ENCODE results near the gene RSBN1L. TPM values are rescaled to one million over a fixed set of nuclear protein-coding genes. Genes with fewer than 3 reads are reported as not detected.
"Not testable (repeated sequence)": the region's sequence is repeated elsewhere in the genome, so short reads cannot be mapped to it uniquely, and the experiment has no call there.

RSBN1L gene
- total RNA-seq, 1 donor from 2014 or later, result 28.8 TPM

DNA sequence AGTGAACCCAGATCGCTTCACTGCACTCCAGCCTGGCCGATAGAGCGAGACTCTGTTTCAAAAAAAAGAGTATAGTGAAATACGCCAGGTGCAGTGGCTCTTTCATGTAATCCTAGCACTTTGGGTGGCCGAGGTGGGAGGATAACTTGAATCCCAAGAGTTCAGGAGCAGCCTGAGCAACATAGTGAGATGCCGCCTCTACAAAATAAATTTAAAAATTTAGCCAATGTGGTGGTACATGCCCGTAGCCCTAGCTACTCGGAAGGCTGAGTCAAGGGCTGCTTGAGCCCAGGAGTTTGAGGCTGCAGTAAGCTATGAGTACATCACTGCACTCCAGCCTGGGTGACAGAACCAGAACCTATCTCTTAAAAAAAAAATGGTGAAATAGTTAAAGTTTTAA is 74.1 kb downstream of the RSBN1L start:
- Mint-ChIP-seq H3K27me3 (ENCODE audit: low read depth) (no peaks in the 10 kb centered on the region), H3K36me3 (ENCODE audit: low read depth) (peaks cover 38% of the 10 kb centered on the region), H3K9me3 (no peaks in the 10 kb centered on the region), H3K4me3 (ENCODE audit: low read depth) (no peak overlapping the region), H3K27ac (no peak overlapping the region), H3K4me1 (ENCODE audit: low read depth) (peaks cover 1% of the 10 kb centered on the region)
- DNase-seq (ENCODE audit: low spot score), result no peak
- intact Hi-C loops (cut with micrococcal nuclease), result no loop called here

DNA sequence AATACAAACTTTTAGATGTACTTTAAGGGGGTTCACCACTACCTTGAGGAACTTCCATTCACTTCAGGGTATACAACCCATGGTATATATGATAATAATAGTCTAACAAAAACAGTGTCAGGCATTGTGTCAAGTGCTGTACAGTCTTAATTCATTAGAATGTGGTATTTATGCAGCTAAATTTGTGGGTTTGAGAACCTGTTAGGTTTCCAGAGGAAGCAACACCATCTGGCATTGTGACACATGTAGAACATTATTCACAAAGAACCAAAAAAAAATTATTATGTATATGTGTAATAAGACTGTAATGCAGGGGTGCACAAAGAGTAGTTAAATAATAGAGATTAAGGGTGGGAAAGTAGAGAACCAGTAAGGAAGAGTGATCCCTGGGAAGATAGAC is 75.6 kb downstream of the RSBN1L start:
- H3K9me3 Mint-ChIP-seq, result no peaks in the 10 kb centered on the region
- intact Hi-C loops (cut with micrococcal nuclease), result no loop called here

DNA sequence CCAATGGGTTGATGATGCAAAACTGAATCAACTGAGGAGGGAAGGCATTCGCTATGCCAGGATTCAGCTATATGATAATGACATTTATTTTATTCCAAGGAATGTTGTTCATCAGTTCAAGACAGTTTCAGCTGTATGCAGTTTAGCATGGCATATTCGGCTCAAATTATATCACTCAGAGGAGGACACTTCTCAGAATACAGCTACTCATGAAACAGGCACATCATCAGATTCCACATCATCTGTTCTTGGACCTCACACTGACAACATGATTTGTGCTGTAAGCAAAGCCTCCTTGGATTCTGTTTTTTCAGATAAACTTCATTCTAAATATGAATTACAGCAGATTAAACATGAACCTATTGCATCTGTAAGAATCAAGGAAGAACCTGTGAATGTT is 82.3 kb downstream of the RSBN1L start:
- DNase-seq (ENCODE audit: low spot score), result no peak
- no peak overlapping the region for H3K27ac Mint-ChIP-seq
- no peak overlapping the region for H3K4me3 Mint-ChIP-seq (ENCODE audit: low read depth)
- peaks cover 62% of the 10 kb centered on the region for H3K36me3 Mint-ChIP-seq (ENCODE audit: low read depth)
- H3K4me1 Mint-ChIP-seq (ENCODE audit: low read depth), result peaks cover 8% of the 10 kb centered on the region
- intact Hi-C loops (cut with micrococcal nuclease), result no loop called here
- no peaks in the 10 kb centered on the region for H3K27me3 Mint-ChIP-seq (ENCODE audit: low read depth)
- H3K9me3 Mint-ChIP-seq, result no peaks in the 10 kb centered on the region

More for the DNA sequence above, 75.6 kb downstream of the RSBN1L start:
- H3K4me1 Mint-ChIP-seq (ENCODE audit: low read depth), result no peaks in the 10 kb centered on the region
- peaks cover 47% of the 10 kb centered on the region for H3K36me3 Mint-ChIP-seq (ENCODE audit: low read depth)
- H3K27ac Mint-ChIP-seq, result peak overlapping the region; percentile 21
- no peaks in the 10 kb centered on the region for H3K27me3 Mint-ChIP-seq (ENCODE audit: low read depth)
- no peak overlapping the region for H3K4me3 Mint-ChIP-seq (ENCODE audit: low read depth)
- DNase-seq (ENCODE audit: low spot score), result no peak

DNA sequence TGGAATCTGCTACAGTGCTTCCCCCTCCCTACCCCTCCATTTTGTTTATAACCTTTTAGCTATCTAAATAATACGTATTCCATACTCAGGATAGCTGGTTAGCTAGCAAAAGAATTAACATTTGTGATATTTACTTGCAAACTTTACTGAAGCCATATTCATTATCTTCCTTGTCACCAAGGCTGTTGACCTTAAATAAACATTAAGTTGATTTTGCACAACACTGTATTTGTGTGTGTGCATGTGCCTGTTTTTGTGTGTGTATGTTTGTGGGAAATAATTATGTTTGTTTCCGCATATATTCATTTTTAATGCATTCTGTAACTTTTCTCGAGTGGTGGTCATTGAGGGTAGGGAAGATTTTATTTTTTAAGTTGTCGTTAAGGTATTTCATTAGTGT is 86.1 kb downstream of the RSBN1L start:
- no peak overlapping the region for H3K27ac Mint-ChIP-seq
- peaks cover 9% of the 10 kb centered on the region for H3K4me1 Mint-ChIP-seq (ENCODE audit: low read depth)
- no peaks in the 10 kb centered on the region for H3K27me3 Mint-ChIP-seq (ENCODE audit: low read depth)
- intact Hi-C loops (cut with micrococcal nuclease), result no loop called here
- no peak overlapping the region for H3K4me3 Mint-ChIP-seq (ENCODE audit: low read depth)
- no peaks in the 10 kb centered on the region for H3K9me3 Mint-ChIP-seq
- no peak for DNase-seq (ENCODE audit: low spot score)
- peaks cover 56% of the 10 kb centered on the region for H3K36me3 Mint-ChIP-seq (ENCODE audit: low read depth)

DNA sequence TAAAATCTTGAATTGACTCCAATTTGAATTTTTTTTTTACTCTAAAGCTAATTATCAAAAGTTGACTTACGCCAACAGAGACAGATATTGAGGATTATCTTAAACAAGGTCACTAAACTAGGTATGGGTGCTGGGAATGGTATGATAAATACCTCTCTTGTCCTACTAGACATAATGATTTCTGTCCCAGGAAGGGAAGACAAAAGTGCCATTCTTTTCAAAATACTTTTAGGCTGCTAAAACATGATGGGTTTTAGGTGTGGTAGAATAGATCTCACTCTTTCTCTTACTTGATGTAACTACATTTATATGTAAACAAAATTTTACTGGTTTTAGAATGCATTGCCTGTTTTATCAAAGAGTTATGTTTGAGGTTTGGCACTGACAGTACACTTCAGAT is 86.9 kb downstream of the RSBN1L start:
- intact Hi-C loops (cut with micrococcal nuclease), result no loop called here
- no peak overlapping the region for H3K4me3 Mint-ChIP-seq (ENCODE audit: low read depth)

DNA sequence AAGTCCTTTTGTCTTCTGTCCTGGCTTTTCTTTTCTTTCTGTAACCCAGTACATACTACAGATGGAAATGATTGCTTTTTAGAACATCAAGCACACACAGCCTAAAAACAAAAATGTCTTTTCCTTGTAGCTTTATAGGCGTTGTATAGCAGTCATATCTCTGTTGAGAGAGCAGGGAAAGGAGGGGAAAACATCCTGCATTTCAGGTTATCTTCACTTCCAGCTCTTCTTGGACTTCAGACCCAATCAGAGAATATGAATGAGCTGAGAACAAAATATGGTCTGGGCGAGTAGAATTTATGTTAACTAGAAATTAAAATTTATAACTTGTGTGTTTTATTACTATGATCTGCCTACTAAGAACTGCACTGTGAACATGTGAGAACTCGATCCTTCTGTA is 87.3 kb downstream of the RSBN1L start:
- DNase-seq (ENCODE audit: low spot score), result no peak
- Mint-ChIP-seq H3K4me3 (ENCODE audit: low read depth) (no peak overlapping the region), H3K4me1 (ENCODE audit: low read depth) (peaks cover 10% of the 10 kb centered on the region), H3K27me3 (ENCODE audit: low read depth) (no peaks in the 10 kb centered on the region), H3K9me3 (no peaks in the 10 kb centered on the region), H3K36me3 (ENCODE audit: low read depth) (peaks cover 50% of the 10 kb centered on the region), H3K27ac (no peak overlapping the region)
- intact Hi-C loops (cut with micrococcal nuclease), result no loop called here

More for the DNA sequence above, 86.9 kb downstream of the RSBN1L start:
- H3K36me3 Mint-ChIP-seq (ENCODE audit: low read depth), result peaks cover 53% of the 10 kb centered on the region
- peaks cover 9% of the 10 kb centered on the region for H3K4me1 Mint-ChIP-seq (ENCODE audit: low read depth)
- H3K27me3 Mint-ChIP-seq (ENCODE audit: low read depth), result no peaks in the 10 kb centered on the region
- DNase-seq (ENCODE audit: low spot score), result no peak
- H3K27ac Mint-ChIP-seq, result no peak overlapping the region
- no peaks in the 10 kb centered on the region for H3K9me3 Mint-ChIP-seq

DNA sequence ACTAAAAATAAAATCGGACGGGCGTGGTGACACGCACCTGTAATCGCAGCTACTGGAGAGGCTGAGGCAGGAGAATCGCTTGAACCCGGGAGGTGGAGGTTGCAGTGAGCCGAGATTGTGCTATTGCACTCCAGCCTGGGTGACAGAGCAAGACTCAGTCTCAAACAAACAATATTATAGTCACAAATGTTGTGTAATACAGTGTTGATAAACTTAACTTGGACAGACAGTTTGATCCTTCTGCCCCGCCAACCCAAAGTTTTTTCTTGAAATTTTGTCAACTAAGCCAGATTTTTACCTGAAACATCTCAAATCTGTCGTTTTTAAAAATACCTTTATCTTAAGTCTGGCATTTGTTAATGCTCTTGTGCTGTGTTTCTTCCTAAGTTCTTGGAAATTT is 88.2 kb downstream of the RSBN1L start:
- H3K9me3 Mint-ChIP-seq; intact Hi-C loops (cut with micrococcal nuclease): not testable (repeated sequence)
- peaks cover 14% of the 10 kb centered on the region for H3K4me1 Mint-ChIP-seq (ENCODE audit: low read depth)

DNA sequence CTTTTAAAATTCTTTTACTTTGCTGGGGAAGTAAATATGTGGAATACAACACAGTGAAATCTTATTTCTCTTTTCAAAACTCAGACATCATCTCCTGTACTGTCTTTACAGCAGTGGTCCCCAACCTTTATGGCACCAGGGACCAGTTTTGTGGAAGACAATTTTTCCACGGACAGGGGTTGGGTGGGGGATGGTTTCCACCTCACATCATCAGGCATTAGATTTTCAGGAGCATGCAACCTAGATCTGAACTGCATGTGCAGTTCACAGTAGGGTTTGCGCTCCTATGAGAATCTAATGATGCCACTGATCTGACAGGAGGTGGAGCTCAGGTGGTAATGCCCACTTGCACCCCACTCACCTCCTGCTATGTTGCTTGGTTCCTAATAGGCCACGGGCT is 89.8 kb downstream of the RSBN1L start:
- no peaks in the 10 kb centered on the region for H3K9me3 Mint-ChIP-seq
- H3K27ac Mint-ChIP-seq, result no peak overlapping the region
- H3K4me3 Mint-ChIP-seq (ENCODE audit: low read depth), result no peak overlapping the region

More for the DNA sequence above, 88.2 kb downstream of the RSBN1L start:
- not testable (repeated sequence) for H3K27ac Mint-ChIP-seq; DNase-seq (ENCODE audit: low spot score); H3K4me3 Mint-ChIP-seq (ENCODE audit: low read depth); H3K27me3 Mint-ChIP-seq (ENCODE audit: low read depth)
- H3K36me3 Mint-ChIP-seq (ENCODE audit: low read depth), result peaks cover 49% of the 10 kb centered on the region

DNA sequence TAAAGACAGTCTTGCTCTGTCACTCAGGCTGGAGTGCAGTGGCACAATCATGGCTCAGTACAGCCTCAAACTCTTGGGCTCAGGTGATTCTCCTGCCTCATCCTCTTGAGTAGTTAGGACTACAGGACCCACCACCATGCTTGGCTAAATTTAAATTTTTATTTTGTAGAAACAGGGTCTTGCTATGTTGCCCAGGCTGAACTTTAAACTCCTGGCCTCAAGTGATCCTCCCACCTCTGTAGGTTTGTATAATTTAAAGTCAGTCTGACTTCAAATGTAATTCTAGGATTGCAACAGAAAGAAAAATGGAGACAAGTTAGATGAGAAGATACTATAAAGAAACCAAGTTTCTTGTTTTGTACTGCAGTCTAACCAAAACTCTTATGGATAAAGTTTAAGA is 90.5 kb downstream of the RSBN1L start:
- Mint-ChIP-seq H3K4me3 (ENCODE audit: low read depth) (no peak overlapping the region), H3K4me1 (ENCODE audit: low read depth) (peaks cover 8% of the 10 kb centered on the region), H3K27me3 (ENCODE audit: low read depth) (no peaks in the 10 kb centered on the region), H3K9me3 (no peaks in the 10 kb centered on the region), H3K27ac (no peak overlapping the region), H3K36me3 (ENCODE audit: low read depth) (peaks cover 35% of the 10 kb centered on the region)
- intact Hi-C loops (cut with micrococcal nuclease), result no loop called here
- DNase-seq (ENCODE audit: low spot score), result no peak

More for the DNA sequence above, 89.8 kb downstream of the RSBN1L start:
- DNase-seq (ENCODE audit: low spot score), result no peak
- Mint-ChIP-seq H3K4me1 (ENCODE audit: low read depth) (peaks cover 8% of the 10 kb centered on the region), H3K27me3 (ENCODE audit: low read depth) (no peaks in the 10 kb centered on the region), H3K36me3 (ENCODE audit: low read depth) (peaks cover 38% of the 10 kb centered on the region)
- intact Hi-C loops (cut with micrococcal nuclease), result no loop called here

DNA sequence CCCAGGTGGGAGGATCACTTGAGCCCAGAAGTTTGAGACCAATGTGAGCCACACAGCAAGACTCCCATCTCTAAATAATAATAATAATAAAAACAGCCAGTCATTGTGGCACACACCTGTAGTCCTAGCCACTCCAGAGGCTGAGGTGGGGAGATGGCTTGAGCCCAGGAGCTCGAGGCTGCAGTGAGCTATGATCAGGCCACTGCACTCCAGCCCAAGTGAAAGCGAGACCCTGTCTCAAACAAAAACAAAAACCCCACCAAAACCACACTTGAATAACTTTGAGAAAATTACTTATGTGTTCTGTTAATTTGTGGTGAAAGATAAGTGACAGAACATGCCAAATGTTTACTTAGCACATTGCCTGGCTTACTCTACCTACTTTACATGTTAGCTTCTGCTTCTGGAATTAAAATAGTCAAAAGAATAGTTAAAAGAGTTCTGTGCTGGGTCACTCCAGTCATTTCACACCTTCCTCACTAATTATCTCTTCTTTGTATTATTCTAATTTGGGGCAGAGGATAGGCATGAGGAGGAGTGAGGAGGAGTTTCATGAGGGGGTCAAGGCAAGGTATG is 92.2 kb downstream of the RSBN1L start:
- no peaks in the 10 kb centered on the region for H3K27me3 Mint-ChIP-seq (ENCODE audit: low read depth)
- no peak for DNase-seq (ENCODE audit: low spot score)
- no peak overlapping the region for H3K4me3 Mint-ChIP-seq (ENCODE audit: low read depth)
- H3K36me3 Mint-ChIP-seq (ENCODE audit: low read depth), result peaks cover 25% of the 10 kb centered on the region
- peaks cover 5% of the 10 kb centered on the region for H3K4me1 Mint-ChIP-seq (ENCODE audit: low read depth)
- no peaks in the 10 kb centered on the region for H3K9me3 Mint-ChIP-seq
- intact Hi-C loops (cut with micrococcal nuclease), result no loop called here
- no peak overlapping the region for H3K27ac Mint-ChIP-seq

DNA sequence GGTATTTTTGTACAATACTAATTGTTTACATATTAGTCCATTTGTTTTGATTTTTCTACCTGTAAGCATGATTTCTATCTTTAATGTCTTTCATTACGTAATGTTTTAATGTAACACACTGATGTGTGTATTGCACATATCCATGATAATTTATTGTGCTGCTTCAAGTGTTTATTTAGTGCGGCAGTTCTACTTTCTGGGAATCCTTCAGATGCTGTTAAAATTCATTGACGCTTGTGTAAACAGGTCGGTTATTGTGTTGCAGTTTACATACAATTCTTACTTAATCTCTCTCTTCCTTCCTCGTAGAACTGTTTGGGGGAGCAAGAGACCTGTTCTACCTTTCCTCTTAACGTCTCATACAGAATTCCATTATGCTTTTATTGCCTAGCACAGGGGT is 95.1 kb downstream of the RSBN1L start:
- intact Hi-C loops (cut with micrococcal nuclease), result loop anchor here (10.0 kb wide), 1 partner anchor 223 kb away; no protein-coding TSS in a partner anchor
- H3K27me3 Mint-ChIP-seq (ENCODE audit: low read depth), result no peaks in the 10 kb centered on the region
- DNase-seq (ENCODE audit: low spot score), result no peak

DNA sequence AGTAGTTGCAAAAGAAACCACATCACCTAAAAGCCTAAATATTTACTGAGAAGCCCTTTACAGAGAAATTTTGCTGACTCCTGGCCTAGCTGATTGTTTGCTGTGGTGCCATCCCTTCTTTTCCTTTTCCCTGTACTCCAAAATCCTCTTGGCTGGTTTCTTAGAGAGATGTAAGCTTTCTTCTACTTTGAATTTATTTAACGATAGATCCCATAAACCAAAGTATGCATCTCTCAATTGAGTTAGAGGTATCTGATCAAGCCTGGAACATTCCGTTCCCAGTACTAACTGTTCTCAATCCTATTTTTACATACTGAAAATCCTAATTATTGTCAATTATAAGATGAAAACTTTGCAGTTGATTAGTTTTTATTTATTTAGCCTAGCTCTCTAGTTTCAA is 95.7 kb downstream of the RSBN1L start:
- Mint-ChIP-seq H3K9me3 (no peaks in the 10 kb centered on the region), H3K36me3 (ENCODE audit: low read depth) (peaks cover 23% of the 10 kb centered on the region), H3K4me1 (ENCODE audit: low read depth) (peaks cover 25% of the 10 kb centered on the region), H3K27me3 (ENCODE audit: low read depth) (no peaks in the 10 kb centered on the region), H3K4me3 (ENCODE audit: low read depth) (no peak overlapping the region), H3K27ac (no peak overlapping the region)
- no peak for DNase-seq (ENCODE audit: low spot score)
- intact Hi-C loops (cut with micrococcal nuclease), result loop anchor here (10.0 kb wide), 1 partner anchor 223 kb away; no protein-coding TSS in a partner anchor

More for the DNA sequence above, 95.1 kb downstream of the RSBN1L start:
- Mint-ChIP-seq H3K4me3 (ENCODE audit: low read depth) (no peak overlapping the region), H3K9me3 (no peaks in the 10 kb centered on the region), H3K36me3 (ENCODE audit: low read depth) (peaks cover 20% of the 10 kb centered on the region), H3K4me1 (ENCODE audit: low read depth) (peaks cover 19% of the 10 kb centered on the region), H3K27ac (no peak overlapping the region)

DNA sequence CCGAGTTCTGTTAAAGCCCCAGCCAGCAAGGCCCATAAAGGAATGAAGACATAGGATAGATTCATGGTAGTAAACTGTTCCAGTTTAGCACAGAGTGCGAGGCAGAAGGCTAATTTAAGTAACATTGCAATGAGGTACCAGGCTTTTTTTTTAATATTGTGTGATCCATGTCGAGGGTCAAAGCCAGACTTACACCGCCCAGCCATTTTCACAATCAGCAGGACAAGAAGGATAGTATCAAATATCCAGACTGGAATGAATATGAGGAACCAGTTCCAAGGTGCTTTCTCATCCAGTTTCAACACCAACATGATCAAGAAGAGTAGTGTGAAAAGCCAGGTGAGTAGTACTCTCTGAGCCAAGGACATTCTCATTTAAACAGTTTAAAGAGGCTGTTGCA is 97.7 kb downstream of the RSBN1L start:
- H3K4me3 Mint-ChIP-seq (ENCODE audit: low read depth), result no peak overlapping the region
- H3K27me3 Mint-ChIP-seq (ENCODE audit: low read depth), result no peaks in the 10 kb centered on the region
- H3K27ac Mint-ChIP-seq, result no peak overlapping the region
- H3K9me3 Mint-ChIP-seq, result no peaks in the 10 kb centered on the region
- DNase-seq (ENCODE audit: low spot score), result no peak
- intact Hi-C loops (cut with micrococcal nuclease), result loop anchor here (10.0 kb wide), 1 partner anchor 221 kb away; no protein-coding TSS in a partner anchor
- H3K36me3 Mint-ChIP-seq (ENCODE audit: low read depth), result peaks cover 19% of the 10 kb centered on the region
- H3K4me1 Mint-ChIP-seq (ENCODE audit: low read depth), result peaks cover 30% of the 10 kb centered on the region

Data from activated T-helper 2 cell treated with anti-CD3 and anti-CD28 coated beads, Interferon-gamma antibody, Interleukin-2, Interleukin-4, amounts not matched to agents 10 μg/mL and 5 μg/mL and 100 μg/mL, durations not matched to agents 14 hours and 24 hours and 36 hours (primary cell).